ENCODE results near the gene SMYD2.

The SMYD2 gene

DNA sequence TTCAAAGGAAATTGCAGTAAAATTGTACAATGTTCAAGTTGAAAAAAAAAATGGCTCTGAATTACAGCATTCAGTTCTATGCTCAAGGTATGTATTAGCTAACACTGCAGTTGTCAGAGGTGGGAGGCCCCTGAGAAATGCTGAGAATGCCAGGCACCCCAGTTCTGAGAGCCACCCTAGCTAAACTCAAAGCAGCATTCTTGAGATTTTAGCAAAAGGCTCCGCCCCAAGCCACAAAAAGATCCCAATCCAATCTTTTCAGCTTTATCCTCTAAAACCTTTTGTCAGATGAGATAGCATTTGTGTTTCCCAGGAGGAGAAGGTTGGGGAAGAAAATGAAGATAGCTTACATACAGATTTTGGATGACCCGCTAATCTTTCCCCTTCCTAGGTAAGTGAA is 68.8 kb downstream of the SMYD2 start:
- in situ Hi-C loops (cut with HindIII; ENCODE audit: low sequenced_read_pairs), result loop anchor here (25.0 kb wide), 1 partner anchor 238 kb away; no protein-coding TSS in a partner anchor

DNA sequence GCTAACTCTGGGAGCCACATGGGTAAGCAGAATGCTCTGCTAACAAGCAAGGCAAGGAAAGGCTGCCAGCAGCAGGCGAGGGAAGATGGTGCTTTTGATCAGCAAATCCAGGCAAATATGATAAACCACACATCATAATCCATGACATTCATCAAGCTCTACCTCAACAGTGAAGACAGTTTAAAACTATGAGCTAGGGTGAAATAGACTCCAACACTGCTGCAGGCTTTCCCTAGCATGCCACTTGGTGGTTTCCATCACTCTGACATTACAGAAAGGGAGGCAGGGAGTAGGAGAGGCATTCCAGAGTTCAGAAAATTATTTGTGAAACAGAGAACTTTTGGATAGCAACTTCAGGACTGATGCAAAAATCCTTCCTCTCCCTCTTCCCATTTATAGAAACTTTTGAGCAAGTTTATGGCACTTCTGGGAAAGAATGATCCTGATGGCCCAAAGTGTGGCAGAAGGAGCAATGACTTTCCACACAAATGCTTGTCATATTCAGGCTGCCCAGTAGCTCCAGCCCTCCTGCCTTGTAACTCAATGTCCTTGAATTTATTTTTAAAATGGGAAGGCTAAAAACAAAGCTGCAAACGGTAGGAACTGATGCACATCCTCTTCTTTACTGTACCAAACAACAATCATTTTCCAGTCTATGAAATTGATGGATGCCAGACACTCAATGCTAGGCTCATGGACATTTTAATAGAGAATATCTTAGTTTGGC is 70.8 kb downstream of the SMYD2 start:
- in situ Hi-C loops (cut with HindIII; ENCODE audit: low sequenced_read_pairs), result no loop called here

DNA sequence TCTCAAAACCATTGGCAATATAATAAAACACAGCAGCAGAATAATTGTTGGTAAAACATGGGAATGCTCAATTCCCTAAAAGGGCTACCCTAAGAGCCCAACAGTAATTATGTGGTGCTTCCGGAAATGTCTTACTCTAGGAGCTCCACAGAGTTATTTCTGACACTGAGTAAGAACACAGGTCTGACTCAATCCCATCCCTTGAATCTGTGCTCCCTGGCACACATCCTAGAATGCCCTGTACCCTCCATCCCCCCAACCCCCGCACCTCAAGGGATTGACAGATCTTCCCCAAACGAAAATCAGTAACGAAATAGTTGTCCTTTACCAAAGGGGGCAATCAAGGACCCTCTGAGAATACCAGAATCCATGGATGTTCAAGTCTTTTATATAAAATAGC is 71.9 kb downstream of the SMYD2 start:
- in situ Hi-C loops (cut with HindIII; ENCODE audit: low sequenced_read_pairs), result no loop called here

DNA sequence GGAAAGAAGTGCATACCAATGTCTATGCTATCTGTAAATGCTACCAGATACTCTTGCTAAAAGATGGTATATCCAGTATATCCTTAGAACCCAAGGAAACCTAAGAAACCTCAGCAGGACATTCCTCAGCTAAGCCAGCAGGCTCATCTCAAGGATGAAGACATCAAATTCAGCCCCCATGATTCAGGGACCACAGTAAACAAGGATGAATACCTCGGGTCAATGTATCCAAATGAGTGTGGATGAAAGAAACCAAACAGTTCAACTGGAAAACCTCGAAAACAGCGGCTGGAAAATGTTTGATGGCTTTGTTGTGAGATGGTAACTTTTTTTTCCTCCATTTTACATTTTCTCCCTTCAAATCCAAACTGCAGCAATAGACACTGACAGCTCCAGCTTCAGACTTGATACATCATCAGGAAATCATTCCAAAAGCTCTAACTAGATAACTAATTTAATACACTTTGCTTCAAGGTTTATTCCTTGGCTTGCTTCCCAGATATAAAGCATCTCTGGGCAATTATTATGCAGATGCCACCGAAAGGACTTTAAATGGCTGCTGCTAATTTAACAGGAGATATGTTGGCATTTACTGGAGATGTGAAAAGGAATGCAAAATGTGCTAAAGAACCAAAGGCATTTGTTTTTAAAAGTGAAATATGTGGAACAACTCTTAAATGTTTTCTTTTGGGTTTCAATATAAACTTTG is 73.6 kb downstream of the SMYD2 start:
- in situ Hi-C loops (cut with HindIII; ENCODE audit: low sequenced_read_pairs), result no loop called here

DNA sequence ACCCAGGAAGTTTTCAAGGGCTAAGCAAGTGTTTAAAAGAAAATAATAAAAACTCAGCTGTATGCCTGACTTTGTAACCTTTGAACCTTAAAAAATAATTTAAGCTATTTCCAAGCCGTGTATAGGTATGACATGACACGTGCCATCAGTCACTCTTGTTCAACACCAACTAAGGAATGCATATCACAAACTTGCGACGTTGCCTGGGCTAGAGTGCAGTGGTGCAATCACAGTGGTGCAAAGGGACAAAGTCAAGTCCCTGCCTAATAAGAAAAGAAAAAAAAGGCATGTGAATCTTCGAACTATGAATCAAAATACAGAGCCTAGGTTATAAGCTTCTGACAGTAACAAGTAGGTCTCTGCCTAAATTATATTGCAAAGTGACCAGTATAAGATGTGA is 79.2 kb downstream of the SMYD2 start:
- in situ Hi-C loops (cut with HindIII; ENCODE audit: low sequenced_read_pairs), result no loop called here

DNA sequence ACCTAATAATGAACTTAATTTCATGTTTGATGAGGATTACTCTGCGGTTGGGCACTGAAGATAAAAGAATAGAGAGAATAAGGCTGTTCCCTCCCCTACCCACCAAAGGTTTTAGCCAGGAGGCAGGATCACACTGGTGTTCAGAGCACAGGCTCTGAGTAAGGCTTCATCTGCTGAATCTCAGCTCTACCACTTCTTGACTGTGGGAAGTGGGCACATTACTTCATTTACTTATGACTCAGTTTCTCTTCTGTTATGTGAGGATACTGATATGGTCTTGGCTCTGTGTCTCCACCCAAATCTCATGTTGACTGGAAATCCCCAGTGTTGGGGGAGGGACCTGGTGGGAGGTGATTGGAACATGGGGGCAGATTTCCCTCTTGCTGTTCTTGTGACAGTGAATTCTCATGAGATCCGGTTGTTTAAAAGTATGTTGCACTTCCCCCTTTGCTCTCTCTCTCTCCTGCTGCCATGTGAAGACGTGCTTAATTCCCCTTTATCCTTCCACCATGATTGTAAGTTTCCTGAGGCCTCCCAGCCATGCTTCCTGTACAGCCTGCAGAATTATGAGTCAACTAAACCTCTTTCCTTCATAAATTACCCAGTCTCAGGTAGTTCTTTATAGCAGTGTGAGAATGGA is 79.7 kb downstream of the SMYD2 start:
- in situ Hi-C loops (cut with HindIII; ENCODE audit: low sequenced_read_pairs), result no loop called here

DNA sequence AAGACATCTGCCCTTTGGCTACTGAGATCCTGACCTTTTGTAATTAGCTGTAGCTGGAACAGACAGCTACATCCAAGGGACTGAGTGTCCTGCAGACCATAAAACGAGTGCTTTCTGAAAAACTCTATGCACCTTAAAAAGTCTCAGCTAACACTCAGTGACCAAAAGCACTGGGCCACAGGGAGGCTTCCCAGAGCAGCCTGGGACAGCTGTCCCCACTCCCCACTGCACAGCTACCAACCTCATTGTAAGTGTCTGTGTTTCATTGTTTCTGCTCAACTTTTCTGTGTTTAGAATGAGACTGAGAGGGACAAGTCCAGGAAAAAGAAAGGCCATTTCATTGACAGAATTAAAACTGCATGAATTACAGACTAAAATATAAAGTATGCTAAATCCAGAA is 80.7 kb downstream of the SMYD2 start:
- in situ Hi-C loops (cut with HindIII; ENCODE audit: low sequenced_read_pairs), result no loop called here

DNA sequence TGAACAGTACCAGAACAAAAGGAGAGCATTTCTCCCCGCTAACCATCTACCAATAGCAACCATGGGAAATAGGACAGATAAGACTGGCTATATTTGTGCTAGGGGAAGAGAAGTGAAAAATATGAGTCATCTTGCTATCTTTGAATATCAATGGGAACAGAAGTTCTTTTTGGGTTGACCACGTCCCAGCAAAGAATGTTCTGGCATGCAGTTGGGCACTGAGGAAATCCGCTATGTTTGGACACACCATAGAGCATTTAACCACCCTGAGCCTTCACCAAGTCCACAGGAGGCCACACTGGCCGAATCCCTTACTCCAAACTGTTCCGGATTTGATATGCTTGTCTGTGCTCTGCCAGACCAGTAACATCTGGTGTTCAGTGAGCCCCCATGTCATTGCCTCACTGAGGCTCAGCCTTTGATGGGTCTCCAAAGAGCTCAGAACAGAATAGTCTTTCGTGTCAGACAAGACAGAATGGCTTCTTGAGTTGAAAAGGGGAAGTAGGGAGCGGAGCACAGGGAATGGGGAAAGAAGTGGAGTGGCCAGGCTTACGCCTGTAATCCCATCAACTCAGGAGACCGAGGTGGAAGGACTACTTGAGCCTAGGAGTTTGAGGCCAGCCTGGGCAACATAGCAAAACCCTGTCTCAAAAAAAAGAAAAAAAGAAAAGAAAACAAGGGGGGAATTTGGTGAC is 81.4 kb downstream of the SMYD2 start:
- in situ Hi-C loops (cut with HindIII; ENCODE audit: low sequenced_read_pairs), result no loop called here

DNA sequence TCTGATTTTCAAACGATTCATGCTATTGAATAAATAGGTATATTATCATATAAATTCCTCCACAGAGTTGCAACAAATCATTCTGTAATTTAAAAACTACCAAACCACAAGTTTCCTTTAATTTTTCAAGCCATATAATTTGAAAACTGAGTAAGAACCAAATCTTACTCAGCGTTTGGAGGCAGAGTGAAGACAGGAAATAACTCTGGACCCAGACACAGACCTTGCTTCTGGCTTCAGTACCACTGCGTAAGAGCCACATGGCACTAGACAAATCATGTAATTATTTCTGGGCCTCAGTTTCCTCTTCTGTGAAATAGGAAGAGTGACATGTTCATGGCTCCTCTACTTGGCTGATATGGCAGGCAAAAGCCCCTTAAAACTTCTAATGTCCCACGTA is 82.4 kb downstream of the SMYD2 start:
- in situ Hi-C loops (cut with HindIII; ENCODE audit: low sequenced_read_pairs), result no loop called here

DNA sequence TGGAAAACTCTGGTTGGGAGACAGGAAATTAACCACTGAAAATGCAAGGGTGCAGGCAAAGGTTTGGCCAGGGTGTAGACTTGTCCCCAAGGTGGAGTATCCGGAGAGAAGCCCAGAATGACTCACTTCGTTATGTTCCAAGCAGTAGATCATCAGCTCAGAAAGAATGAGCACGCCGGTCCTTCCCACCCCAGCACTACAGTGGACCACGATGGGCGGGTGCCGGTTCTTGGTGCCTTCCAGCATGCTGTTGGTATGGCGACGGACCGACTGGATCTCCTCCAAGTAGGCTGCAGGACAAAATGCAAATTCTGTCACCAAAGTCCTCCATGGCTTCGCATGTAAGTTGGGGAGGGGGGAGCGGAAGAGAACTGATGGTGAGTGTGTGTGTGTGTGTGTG is 83.4 kb downstream of the SMYD2 start:
- in situ Hi-C loops (cut with HindIII; ENCODE audit: low sequenced_read_pairs), result no loop called here

DNA sequence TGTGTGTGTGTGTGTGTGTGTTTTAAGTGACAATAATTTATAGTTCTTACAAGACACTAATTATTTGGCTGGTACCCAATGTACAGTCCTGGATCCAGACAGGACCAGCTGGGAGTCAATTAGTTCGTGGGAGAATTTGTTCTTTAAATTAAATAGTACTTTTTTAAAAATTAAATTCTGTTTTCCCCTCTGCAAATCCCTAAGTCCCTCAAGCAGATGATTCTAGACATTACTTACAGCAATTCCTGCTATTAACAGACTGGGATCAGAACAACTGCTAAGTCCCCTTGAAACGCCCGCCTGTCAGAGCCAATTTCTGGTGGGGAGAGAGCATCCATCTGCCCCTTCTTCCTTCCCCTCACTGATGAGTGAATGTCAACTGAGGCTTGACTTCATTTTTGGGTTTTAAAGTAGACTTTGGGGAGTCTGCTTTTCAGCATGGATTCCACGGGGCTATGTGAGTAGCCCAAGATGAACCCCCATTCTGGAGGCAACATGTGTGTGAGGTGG is 83.9 kb downstream of the SMYD2 start:
- in situ Hi-C loops (cut with HindIII; ENCODE audit: low sequenced_read_pairs), result no loop called here

DNA sequence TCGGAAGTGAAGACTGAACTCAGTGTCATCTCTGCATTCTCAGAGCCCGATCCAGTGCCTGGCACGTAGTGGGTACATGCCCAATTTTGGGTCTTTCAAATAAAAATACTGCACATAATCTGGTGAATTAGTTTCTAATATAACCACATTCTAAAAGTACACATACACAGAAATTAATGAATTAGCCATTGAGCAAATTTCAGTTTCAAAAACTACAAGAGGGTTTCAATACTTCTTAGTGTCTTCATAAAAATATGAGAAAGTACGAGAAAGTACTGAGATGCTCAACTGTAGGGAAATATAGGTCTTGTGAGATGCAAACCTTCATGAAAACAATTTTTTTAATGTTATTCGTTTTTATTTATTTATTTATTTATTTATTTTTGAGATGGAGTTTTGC is 86.9 kb downstream of the SMYD2 start:
- in situ Hi-C loops (cut with HindIII; ENCODE audit: low sequenced_read_pairs), result no loop called here

DNA sequence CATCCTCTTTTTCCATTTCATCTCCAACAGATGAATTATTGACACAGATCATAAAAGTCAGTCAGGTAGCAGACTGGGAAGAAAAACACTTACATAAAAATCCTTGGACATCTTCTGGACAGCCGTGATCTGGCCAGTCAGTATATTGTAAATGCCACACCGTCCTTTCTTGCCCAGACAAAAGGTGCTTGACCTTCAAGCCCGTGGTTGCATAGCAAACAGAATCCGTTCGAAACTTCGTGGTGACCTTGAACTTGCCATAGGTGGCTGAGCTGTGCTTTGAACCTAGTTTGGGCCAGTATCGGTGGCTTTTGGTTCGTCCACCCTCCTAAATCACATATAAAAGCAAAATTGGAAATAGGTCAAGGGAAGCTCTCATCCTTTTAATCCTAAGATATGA is 88.4 kb downstream of the SMYD2 start:
- in situ Hi-C loops (cut with HindIII; ENCODE audit: low sequenced_read_pairs), result no loop called here

DNA sequence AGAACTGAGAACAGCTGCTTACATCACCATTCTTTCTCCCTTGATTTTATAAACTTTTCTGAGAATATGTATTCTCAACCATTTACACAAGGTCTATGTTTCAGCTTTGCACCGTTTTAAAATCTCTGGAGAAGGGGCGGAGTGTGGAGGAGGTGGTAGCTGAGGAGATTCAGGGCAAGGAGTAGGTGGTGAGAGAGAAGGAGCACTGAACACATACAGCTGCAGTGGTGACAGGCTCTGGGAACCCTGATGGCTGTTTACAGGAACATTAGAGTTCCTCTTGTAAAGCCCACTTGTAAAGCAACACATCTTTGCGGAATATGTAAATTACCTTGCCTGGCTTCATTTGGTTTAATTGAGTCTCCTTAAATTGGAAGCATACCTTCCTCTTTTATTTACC is 89.7 kb downstream of the SMYD2 start:
- in situ Hi-C loops (cut with HindIII; ENCODE audit: low sequenced_read_pairs), result no loop called here

DNA sequence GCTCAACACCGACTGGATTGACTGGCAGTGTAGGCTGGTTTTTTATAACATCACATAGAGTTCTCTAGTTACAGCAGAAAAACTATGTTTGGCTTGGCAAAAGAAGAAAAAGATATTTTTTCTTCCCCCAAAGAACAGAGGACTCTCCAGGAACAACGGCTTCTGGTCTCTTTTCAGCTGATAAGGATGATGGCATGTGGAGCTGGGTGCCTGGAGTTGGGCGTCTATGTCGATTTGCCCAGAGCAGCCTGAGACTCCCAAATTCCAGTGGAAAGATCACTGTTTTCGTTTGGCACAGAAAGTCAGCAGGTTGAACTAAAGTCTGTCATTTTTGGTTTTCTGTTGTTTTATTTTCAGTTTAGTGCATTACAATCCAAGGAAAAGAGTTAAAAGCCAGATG is 91.1 kb downstream of the SMYD2 start:
- in situ Hi-C loops (cut with HindIII; ENCODE audit: low sequenced_read_pairs), result no loop called here

DNA sequence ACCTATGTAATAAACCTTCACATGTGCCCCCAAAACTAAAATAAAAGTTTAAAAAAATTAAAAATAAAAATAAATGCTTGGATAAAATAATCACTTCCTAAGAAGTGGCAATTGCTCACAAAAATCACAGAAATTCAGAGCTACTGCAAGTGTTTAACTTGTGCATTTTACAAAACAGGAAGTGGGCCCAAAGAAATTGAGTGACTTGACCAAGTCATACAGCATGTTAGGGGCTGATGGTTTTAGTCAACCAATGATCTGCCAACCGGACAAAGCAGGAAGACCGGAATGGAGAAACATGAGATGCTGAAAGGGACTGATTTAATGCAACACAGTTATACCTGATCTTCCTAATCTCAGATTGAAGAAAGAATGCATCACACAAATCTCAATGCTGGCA is 96.5 kb downstream of the SMYD2 start:
- in situ Hi-C loops (cut with HindIII; ENCODE audit: low sequenced_read_pairs), result no loop called here

DNA sequence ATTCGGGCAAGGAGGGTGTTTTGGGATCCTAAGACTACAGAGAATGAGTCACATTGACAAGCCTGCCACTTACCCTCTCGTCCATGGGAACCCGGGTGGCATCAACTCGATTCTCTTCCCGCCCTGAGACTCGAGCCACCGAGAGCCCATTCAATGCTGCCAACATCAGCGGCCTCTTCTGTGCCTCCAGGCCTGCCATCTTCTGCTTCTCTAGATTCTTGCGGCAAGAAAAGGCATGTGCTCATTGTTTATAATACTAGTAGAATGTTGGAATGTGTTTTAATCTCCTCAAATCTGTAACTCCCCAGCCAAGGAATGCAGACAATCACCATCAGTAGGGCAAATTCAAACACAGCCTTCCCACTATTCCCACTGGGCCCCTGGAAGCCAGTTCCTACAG is 96.9 kb downstream of the SMYD2 start:
- in situ Hi-C loops (cut with HindIII; ENCODE audit: low sequenced_read_pairs), result no loop called here

DNA sequence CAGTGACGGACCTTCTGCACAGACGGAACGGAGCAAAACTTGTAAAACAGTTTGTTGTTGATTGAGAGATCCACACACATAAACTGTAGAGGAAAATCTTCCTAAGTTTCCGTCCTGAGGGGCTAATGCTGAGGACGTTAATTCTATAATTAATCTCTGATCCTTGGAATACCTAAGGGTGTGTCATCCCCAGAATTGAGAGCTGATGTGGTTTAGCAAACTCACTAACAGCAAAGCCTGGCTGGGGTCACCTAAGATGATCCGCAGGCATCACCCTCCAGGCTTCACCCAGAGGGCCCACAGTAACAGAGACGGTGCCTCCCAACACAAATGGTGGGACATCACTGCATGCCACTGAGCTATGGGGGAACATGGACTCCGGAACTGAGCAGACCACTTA is 97.5 kb downstream of the SMYD2 start:
- in situ Hi-C loops (cut with HindIII; ENCODE audit: low sequenced_read_pairs), result no loop called here

DNA sequence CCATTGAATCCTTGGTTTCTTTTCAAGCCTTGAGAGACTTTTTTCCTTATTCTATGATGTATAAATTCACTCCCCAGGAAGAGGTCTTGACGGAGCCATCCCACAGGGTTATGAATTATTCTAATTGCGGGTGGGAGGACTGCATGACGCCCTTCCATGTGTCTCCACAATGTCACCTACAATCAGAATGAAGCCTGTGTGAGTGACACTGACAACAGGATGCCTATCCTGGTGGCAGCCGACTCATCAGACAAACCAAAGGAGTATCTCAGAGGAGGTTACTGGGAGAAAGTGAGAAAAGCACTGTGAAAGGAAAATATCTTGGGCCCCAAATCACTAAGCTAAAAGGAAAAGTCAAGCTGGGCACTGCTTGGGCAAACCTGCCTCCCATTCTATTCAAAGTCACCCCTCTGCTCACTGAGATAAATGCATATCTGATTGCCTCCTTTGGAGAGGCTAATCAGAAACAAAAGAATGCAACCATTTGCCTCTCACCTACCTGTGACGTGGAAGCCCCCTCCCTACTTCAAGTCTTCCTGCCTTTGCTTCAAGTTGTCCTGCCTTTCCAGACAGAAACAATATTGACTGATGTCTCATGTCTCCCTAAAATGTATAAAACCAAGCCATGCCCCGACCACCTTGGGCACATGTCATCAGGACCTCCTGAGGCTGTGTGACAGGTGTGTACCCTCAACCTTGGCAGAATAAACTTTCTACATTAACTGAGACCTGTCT is 98.4 kb downstream of the SMYD2 start:
- in situ Hi-C loops (cut with HindIII; ENCODE audit: low sequenced_read_pairs), result no loop called here

DNA sequence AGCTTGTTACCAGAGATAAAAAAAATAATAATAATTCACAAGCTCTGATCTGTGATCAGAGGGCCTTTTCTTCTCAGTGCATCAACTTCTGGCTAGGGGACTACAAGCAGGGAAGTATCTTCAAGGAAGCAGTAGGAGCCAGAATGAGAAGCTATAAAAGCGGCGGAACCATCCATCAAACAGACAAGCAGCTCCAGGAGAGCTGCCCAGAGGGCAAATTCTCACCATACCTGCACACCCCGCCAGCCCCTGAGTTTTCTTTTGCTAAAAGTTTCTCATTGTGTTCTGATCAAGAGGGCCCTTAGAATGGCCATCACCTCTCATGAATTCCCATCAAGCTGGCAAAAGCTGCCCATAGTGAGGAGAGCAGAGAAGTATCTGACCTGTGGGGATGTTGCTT is 99.4 kb downstream of the SMYD2 start:
- in situ Hi-C loops (cut with HindIII; ENCODE audit: low sequenced_read_pairs), result no loop called here

Measured in DLD1 (cell line).